H54 (cell line): ENCODE results near the gene TGFBR1.

Experiments used
- DNase-seq: peaks from one replicate; pipeline ENCODE4 v3.0.0; 2011; ENCODE audit warnings: low spot score, mixed read lengths; ENCODE audit not compliant: insufficient read length
- FAIRE-seq: peaks from 3 replicates; lab custom pipeline; 2011; peaks lifted over from hg19 to GRCh38; lab: Jason Lieb, UNC
- POLR2A ChIP-seq: IDR thresholded peaks from 2 replicates; pipeline ENCODE4 v1.6.1; 2011; ENCODE audit warnings: low read depth, mild to moderate bottlenecking, low read length

Gene TGFBR1

DNA sequence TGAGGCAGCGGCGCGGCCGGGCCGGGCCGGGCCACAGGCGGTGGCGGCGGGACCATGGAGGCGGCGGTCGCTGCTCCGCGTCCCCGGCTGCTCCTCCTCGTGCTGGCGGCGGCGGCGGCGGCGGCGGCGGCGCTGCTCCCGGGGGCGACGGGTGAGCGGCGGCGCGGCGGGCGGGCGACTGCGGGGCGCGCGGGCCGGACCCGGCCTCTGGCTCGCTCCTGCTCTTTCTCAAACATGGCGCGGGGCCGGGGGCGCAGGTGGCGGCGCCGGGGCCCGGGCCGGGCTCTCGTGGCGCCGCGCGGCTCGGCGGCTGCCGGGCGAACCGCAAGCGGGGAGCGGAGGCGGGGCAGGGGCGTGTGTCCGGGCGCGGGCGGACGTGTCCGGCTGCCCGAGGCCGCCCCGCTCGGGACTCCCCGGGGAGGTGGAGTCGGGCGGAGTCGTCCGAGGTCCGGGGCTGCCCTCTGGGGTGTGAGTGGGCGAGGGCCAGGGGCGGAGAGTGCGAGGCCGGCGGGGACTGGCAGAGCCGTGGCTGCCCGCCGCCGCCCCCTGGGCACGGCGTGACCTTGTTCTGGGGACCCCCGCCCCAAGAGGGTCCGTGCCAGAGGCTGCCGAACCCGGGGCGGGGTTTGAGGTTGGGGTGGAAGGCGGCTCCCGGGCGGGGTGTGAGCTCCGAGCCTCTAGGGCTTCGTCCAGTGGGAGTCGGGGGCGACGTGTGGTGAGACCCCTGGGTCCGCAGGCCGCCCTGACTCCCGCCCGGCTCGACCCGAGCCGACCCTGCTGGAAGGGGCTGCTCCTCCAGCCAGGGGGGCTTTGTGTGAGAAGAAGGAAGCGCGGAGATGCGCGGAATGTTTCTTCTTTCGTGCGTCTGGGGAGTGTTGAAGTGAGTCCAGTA, 485 bp downstream of the TGFBR1 start:
- TF ChIP-seq POLR2A, result peak; percentile 82
- FAIRE-seq, result no peak
- DNase-seq, result peak; percentile 96

DNA sequence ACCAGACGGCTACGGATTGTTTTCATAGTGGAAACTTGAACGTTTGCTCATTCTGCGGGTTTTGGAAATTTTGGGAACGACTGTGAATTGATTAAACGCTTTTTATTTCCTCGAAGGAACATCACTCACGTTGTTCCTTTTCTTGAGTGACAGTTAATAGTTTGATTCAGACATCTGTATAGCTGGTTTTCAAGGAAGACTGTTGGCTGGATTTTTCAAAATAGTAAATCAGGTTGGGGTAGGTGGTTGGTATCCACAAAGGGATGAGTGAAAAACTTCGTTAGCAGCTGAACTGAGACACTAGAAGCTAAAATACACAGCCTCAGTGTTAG, 1.1 kb downstream of the TGFBR1 start:
- no peak for TF ChIP-seq POLR2A
- DNase-seq (no peak), FAIRE-seq (no peak)

DNA sequence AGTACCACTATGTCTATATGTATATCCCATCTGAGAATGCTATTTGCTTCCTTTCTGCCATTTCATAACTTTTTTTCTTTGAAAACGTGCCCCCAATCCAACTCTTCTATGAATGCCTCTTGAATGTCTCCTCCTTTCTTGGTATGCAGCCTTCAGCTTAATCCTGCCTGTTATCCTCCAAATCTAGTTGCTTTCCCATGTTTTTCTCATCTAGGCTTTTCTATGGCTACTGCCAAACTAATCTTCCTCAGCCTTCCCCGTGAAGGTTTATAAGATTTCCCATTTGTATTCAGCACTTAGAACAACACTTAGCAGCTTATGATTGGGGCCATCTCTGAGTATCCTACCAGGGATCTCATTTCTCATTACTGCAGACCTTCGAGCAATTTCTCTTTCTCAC, 2.5 kb downstream of the TGFBR1 start:
- TF ChIP-seq POLR2A, result no peak
- DNase-seq (no peak), FAIRE-seq (no peak)

DNA sequence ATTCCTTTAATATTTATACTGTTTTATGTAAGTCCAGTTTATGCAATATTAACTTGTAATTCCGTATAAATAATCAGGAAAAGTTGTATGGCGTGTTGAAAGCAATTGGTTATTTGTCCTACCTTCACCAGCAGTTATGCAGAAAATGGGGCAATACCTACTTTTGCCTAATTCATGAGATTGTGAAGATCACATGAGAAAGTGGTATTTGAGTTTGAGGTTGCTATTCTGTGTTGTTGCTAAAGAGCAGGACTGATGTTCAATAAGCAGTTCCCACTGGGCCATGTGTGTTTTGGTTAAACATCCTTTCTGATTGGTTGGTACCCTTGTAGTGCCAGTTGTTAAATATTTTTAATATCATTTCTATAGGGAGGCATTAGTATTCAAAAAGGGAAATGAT, 3.2 kb downstream of the TGFBR1 start:
- FAIRE-seq, result no peak
- no peak for TF ChIP-seq POLR2A
- DNase-seq, result no peak

DNA sequence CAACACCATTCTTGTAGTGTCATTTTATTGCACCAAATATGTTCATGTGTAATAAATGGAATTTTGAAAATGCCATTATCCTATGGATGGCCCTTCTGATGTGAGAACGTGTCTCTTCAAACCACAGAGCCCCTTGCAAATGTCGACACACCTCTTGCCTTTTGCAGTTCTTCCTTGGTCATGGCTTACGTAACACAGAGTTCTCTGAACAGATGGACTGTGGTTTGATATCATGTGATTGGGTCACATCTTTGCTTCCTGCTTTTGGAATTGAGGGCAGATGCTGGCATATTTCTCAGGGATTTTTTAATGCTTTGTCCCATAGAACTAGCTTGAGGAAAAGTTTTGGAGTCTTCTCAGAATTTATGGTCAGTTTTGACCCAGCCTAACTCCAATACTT, 4.6 kb downstream of the TGFBR1 start:
- DNase-seq (no peak), FAIRE-seq (no peak)
- no peak for TF ChIP-seq POLR2A

DNA sequence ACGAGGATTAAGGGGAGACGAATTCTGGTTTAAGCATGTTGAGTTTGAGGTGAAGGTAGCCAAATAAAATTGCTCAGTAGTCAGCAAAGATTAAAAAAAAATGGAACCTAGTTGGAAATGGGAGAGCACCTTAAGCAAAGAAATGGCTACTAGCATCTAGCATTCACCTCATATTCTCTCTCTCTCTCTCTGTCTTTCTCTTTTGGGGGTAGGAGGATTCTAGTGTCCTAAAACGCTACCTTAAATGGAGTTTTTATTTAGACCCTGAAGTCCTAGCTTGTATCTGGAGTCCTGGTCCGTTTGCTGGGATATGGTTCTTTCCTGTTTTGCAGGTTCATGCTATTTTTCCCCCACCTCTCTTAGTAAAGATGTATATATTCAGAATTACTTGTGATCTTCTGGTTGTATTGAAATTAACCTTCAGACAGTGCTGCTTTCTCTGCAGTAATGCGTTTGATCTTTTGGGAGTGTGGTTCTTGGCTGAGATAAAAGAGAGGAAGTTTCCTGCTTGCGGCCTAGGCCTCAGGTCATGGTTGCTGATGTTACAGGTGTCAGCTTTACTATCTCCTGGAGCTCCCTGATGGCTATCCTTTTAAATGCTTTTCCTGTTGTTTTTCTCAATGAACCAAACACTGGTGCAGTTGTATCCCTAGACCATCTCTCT, 8.0 kb downstream of the TGFBR1 start:
- FAIRE-seq, result no peak
- DNase-seq, result no peak
- no peak for TF ChIP-seq POLR2A

DNA sequence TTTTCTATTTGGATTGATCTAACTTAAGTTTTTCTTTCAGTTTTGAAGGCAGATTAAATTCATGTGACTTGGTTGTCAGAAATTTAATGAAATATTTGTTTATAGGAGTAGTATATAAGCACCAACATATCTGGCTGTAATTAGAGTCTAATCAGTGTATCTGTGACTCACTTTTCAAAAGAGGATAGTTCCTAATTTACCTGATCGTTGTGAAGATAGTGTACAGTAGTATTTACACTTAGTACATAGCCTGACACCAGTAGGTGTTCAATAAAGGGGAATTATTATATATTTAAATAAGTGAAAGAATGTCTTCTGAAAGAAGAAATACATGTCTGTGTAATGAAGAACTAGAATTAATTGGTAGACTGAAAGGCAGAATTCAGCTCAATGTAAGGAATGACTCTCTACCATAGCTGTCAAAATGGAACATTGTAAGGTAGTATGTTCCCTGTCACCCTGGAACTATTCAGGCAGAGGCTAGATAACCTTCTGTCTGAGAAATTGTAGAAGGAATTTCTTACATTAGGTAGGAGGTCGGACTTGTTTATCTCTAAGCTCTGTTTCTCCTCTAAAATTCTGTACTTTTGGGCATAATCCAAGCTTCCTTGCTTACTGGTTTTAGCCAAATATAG, 8.6 kb downstream of the TGFBR1 start:
- no peak for TF ChIP-seq POLR2A
- FAIRE-seq (no peak), DNase-seq (no peak)

DNA sequence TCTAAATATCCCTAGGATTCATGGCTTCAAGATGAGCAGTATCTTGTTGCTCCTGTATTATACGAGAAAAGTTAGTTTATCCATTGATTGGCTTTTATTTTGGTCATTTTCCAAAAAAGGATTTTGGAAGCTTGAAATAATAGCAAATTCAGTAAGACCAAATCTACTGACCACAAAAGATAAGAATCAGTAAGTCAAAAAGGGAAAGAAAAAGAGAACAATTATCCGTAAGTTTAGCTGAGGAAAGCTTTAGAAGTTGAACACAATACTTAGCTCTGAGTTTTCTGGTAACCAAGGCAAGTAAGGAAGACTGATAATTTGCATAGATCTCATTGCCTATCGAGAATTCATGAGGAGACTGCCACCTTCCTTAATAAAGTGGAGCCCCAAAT, 9.1 kb downstream of the TGFBR1 start:
- FAIRE-seq (no peak), DNase-seq (no peak)
- TF ChIP-seq POLR2A, result no peak

DNA sequence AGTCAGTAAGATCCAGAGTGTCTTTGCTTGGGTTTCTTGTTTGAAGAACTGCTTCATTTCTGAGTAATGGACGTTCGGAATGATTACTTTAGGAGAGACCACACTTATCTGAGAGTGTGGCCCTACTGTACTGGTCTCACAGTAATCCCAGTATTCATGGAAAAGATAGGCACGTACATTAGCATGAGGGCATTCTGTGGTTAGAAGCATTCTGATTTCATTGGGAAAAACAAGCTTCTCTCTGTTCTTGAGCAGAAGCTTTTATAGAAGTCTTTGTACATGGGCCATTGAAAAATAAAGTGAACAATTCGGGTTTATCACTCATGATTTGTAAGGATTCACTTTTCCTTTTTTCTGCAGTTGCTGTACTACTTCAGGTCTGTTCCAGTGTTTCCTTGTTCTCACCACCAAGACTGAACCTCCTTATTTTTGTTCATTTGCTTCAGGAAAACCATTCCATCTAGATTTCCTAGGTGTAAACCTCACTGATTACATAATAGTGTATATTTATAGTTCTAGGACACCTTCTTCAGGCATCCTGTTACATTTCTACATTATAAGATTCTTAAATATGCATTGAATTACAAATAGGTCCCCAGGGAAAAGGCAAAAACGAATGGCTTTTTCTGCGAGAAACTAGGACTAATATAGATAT, 10.1 kb downstream of the TGFBR1 start:
- no peak for DNase-seq
- no peak for TF ChIP-seq POLR2A
- FAIRE-seq, result peak; percentile 84

DNA sequence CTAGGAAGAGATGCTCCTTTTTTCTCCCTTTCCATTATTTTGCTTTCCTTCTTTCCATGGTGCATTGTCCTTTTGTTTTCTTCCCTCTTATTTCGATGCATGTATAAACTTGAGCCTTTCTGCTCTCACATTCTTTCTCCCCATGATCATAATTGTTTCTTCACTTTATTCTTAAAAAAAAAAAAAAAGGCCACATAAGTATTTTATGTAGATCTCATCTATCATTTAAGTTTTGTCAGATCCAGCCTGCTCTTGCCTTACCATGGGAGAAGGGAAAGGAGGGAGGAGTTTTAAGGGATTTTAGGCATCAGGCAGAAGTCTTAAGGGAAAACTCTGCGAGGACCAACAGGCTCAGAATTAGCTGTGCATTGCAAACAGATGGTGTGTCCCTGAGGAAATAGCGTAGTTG, 11.1 kb downstream of the TGFBR1 start:
- FAIRE-seq, result no peak
- TF ChIP-seq POLR2A, result no peak
- DNase-seq, result no peak

DNA sequence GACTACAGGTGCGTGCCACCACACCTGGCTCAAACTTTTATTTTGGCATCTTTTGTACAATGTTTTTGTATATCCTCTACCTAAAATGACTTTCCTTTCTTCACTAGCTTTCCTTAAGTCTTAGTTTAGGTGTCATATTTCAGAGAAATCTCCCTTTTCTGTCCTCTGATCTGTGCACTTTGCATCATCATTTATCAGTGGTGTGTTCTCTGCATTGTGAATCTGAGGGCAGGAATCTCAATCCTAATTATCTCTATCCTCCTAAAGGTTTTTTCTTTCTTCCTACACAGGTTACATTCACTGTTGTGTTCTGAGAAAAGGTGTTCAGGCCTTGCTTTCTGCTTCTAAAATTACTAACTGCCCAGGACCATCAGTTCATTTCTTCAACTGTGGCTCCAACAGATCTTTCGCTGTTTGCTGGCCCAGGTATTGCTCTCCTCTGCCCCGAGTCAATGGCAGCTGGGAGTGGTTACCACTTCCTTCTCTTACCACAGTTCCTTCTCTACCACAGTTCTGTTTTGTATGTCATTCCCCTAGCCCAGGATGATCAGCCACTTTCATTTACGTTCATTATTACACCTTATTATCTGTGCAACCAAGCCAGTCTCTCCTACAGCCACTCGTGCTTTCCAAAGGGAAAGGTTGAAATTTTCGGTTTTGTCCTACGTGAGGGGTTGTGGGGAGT, 14.0 kb downstream of the TGFBR1 start:
- peak; percentile 93 for FAIRE-seq
- no peak for DNase-seq
- TF ChIP-seq POLR2A, result no peak

DNA sequence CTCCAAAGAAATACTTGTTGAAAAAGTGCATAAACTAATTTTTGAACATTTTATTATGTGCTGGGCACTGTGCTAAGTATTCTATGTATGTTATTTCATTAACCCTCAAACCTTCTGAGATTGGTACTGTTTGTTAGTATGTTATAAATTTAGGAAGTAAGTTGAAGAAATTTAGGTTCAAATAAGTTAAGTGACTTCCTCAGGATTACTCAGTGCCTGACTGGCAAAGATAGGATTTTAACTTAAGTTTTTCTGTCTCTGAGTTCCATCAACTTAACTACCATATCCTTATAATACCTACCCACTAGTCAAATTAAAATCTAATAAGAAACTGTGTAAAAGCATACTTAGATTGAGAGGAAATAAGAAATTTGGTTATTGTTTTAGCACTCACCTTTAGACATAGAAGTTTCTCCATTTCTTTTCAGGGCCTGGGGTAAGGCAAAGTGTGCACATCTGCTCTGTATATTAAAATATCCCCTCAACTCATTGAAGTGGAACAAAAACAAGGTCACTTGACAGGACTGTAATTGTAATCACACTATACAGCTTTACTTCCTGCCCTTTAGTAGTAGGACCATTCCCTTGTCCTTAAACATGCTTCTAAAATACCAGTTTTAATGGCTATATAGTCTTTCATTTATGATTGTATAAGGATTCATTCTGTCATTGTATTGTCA, 15.2 kb downstream of the TGFBR1 start:
- peak; percentile 66 for FAIRE-seq
- TF ChIP-seq POLR2A, result no peak
- no peak for DNase-seq

DNA sequence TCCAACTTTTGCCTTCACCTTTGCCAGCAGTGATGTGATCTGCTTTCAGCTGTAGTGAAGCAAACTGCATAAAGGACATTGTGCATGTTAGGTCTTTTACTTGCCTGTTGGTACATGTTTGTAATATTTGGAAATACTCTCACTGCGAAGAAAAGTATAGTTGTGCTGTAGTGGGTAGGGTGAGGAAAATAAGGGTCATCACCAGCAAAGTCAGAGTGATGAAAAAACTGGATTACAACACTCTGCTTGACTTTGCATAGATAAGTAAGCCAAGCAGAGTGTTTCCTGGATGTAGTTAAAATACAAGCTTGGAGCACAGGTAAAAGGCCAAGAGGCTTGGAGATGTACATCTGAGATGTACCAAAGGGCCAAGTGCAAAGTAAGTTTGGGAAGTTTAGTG, 16.7 kb downstream of the TGFBR1 start:
- TF ChIP-seq POLR2A, result no peak
- FAIRE-seq, result peak; percentile 90
- no peak for DNase-seq
